K562 (cell line): ENCODE measurements around the gene ARPC2.

Experiments used
- BRCA1 ChIP-seq, 2 experiments: fragments of 450-650 bp in 1 of 2; sonication (generic) in 1 of 2; formaldehyde crosslinking in 1 of 2; IDR thresholded peaks; 2 replicates each; pipeline versions ENCODE4 v1.5.0 to v1.6.1; 2017 to 2020; ENCODE audit warnings: mild to moderate bottlenecking in 1 of 2, missing genetic modification reagents in 1 of 2
- CTCF ChIP-seq, 3 experiments: IDR thresholded peaks in 2 of 3; conservative IDR thresholded peaks in 1 of 3; 2 replicates each; pipeline ENCODE4 v1.5.1; 2011 to 2012; ENCODE audit warnings: low read length in 3 of 3, mild to moderate bottlenecking in 3 of 3, control low read depth in 2 of 3, improper control_type of control experiment in 1 of 3, inconsistent platforms in 1 of 3, low read depth in 1 of 3, mixed read lengths in 1 of 3, moderate library complexity in 1 of 3; ENCODE audit not compliant: insufficient read depth in 2 of 3
- EP300 ChIP-seq: IDR thresholded peaks from 2 replicates; pipeline ENCODE4 v1.6.1; 2012; ENCODE audit warnings: low read length, improper control_type of control experiment
- ID3 ChIP-seq, 2 experiments: fragments of 250-450 bp in 1 of 2; fragments of 450-650 bp in 1 of 2; sonication (Bioruptor Pico) in 1 of 2; IDR thresholded peaks; 2 replicates each; pipeline versions ENCODE4 v1.6.1 to v1.8.0; 2016 to 2021; ENCODE audit warnings: mild to moderate bottlenecking in 2 of 2, moderate library complexity in 2 of 2, missing compliant biosample characterization in 1 of 2, missing genetic modification characterization in 1 of 2
- ZFP36 ChIP-seq: fragments of 150-350 bp; IDR thresholded peaks from 2 replicates; pipeline ENCODE4 v1.6.1; 2018; ENCODE audit warnings: low read length, low read depth; ENCODE audit not compliant: partially characterized antibody
- ZKSCAN1 ChIP-seq: fragments of 150-350 bp; IDR thresholded peaks from 2 replicates; pipeline ENCODE4 v1.6.1; 2016; ENCODE audit warnings: low read depth, low read length
- ZNF134 ChIP-seq: fragments of 250-450 bp; sonication (Bioruptor Pico); conservative IDR thresholded peaks from 2 replicates; pipeline ENCODE4 v1.4.0; 2020

- TF ChIP-seq EP300 = no peak
- no peak for TF ChIP-seq ID3 (CRISPR knock-in tag; IDR thresholded peaks at IDR 0.05)
- no peak for TF ChIP-seq ID3 (tag; IDR thresholded peaks at IDR 0.05)
- TF ChIP-seq BRCA1 (IDR thresholded peaks at IDR 0.05) = no peak
- TF ChIP-seq BRCA1 (CRISPR knock-in tag; IDR thresholded peaks at IDR 0.05) = no peak
- TF ChIP-seq ZNF134 (CRISPR knock-in tag) = no peak
- TF ChIP-seq ZFP36 = no peak
- no peak for TF ChIP-seq ZKSCAN1
- no peak for TF ChIP-seq CTCF (IDR thresholded peaks at IDR 0.05 in 2 of 3, conservative IDR thresholded peaks at IDR 0.05 in 1 of 3; ENCODE audit: insufficient read depth in 2 of 3, low read depth in 1 of 3, low read length in 3 of 3)
Measured at GRCh38 chr2:218271865-218272530, 55.0 kb downstream of the ARPC2 start.
